ENCODE measurements around the gene PHIP. TPM values are rescaled to one million over a fixed set of nuclear protein-coding genes. Genes with fewer than 3 reads are reported as not detected.

The PHIP gene
- total RNA-seq, 1 donor from 2014 or later: 14.9 TPM

- no peak for DNase-seq (ENCODE audit: low spot score in 2 of 2)
- no peak for TF ChIP-seq CTCF (IDR thresholded peaks at IDR 0.05)
- no peaks in the 10 kb centered on the region for H3K4me1 ChIP-seq
- intact Hi-C loops (cut with DNase I): no loop called here
- H3K27ac ChIP-seq: no peak overlapping the region
- no peak overlapping the region for H3K4me3 ChIP-seq
- no peaks in the 10 kb centered on the region for H3K9me3 ChIP-seq
- peaks cover 0 to 15% of the 10 kb centered on the region in 2 donors for H3K36me3 ChIP-seq
- H3K27me3 ChIP-seq: no peaks in the 10 kb centered on the region
Observed at GRCh38 chr6:79042799-79043126, 35.3 kb downstream of the PHIP start.

GRCh38 chr6:79042088-79042798, 35.8 kb downstream of the PHIP start:
- Histone ChIP-seq H3K27me3 (no peaks in the 10 kb centered on the region), H3K36me3 (peaks cover 0 to 18% of the 10 kb centered on the region in 2 donors), H3K4me3 (no peak overlapping the region), H3K27ac (no peak overlapping the region), H3K4me1 (no peaks in the 10 kb centered on the region), H3K9me3 (no peaks in the 10 kb centered on the region)
- TF ChIP-seq CTCF (IDR thresholded peaks at IDR 0.05): no peak
- DNase-seq (ENCODE audit: low spot score in 2 of 2): no peak
- intact Hi-C loops (cut with DNase I): no loop called here

GRCh38 chr6:79040083-79040482, 38.0 kb downstream of the PHIP start:
- no peak for TF ChIP-seq CTCF (IDR thresholded peaks at IDR 0.05)
- Histone ChIP-seq H3K4me1 (no peaks in the 10 kb centered on the region), H3K27me3 (no peaks in the 10 kb centered on the region), H3K27ac (no peak overlapping the region), H3K4me3 (no peak overlapping the region), H3K9me3 (no peaks in the 10 kb centered on the region), H3K36me3 (peaks cover 0 to 21% of the 10 kb centered on the region in 2 donors)
- intact Hi-C loops (cut with DNase I): no loop called here
- DNase-seq (ENCODE audit: low spot score in 2 of 2): no peak

- Histone ChIP-seq H3K4me3 (no peak overlapping the region), H3K9me3 (no peaks in the 10 kb centered on the region), H3K27ac (no peak overlapping the region), H3K4me1 (no peaks in the 10 kb centered on the region), H3K27me3 (no peaks in the 10 kb centered on the region), H3K36me3 (peaks cover 0 to 21% of the 10 kb centered on the region in 2 donors)
- intact Hi-C loops (cut with DNase I): no loop called here
- no peak for DNase-seq (ENCODE audit: low spot score in 2 of 2)
- TF ChIP-seq CTCF (IDR thresholded peaks at IDR 0.05): no peak
Observed at GRCh38 chr6:79038061-79038460, 40.0 kb downstream of the PHIP start.

GRCh38 chr6:79034865-79035264, 43.2 kb downstream of the PHIP start:
- Histone ChIP-seq H3K36me3 (peaks cover 0 to 11% of the 10 kb centered on the region in 2 donors), H3K27me3 (no peaks in the 10 kb centered on the region), H3K27ac (no peak overlapping the region), H3K9me3 (no peaks in the 10 kb centered on the region), H3K4me3 (no peak overlapping the region), H3K4me1 (peaks cover 0 to 2% of the 10 kb centered on the region in 2 donors)
- intact Hi-C loops (cut with DNase I): no loop called here
- no peak for DNase-seq (ENCODE audit: low spot score in 2 of 2)
- no peak for TF ChIP-seq CTCF (IDR thresholded peaks at IDR 0.05)

- Histone ChIP-seq H3K27ac (no peak overlapping the region), H3K36me3 (peaks cover 0 to 14% of the 10 kb centered on the region in 2 donors), H3K9me3 (no peaks in the 10 kb centered on the region), H3K4me1 (peaks cover 0 to 2% of the 10 kb centered on the region in 2 donors), H3K27me3 (no peaks in the 10 kb centered on the region), H3K4me3 (no peak overlapping the region)
- TF ChIP-seq CTCF (IDR thresholded peaks at IDR 0.05): no peak
- no peak for DNase-seq (ENCODE audit: low spot score in 2 of 2)
- intact Hi-C loops (cut with DNase I): no loop called here
Observed at GRCh38 chr6:79033279-79033678, 44.8 kb downstream of the PHIP start.
